HL-60/S4 treated with retinoic acid at 250 ng/mL for 4 days and 3 days (cell line): Measurements from ENCODE around the gene NEK4.

Source experiments
- in situ Hi-C: fragments of 300-500 bp; cut with MboI; formaldehyde crosslinking; loops from 2 replicates; pipeline ENCODE4 v1.7.0; 2022; ENCODE audit warnings: low sequenced_read_pairs

The NEK4 gene

DNA sequence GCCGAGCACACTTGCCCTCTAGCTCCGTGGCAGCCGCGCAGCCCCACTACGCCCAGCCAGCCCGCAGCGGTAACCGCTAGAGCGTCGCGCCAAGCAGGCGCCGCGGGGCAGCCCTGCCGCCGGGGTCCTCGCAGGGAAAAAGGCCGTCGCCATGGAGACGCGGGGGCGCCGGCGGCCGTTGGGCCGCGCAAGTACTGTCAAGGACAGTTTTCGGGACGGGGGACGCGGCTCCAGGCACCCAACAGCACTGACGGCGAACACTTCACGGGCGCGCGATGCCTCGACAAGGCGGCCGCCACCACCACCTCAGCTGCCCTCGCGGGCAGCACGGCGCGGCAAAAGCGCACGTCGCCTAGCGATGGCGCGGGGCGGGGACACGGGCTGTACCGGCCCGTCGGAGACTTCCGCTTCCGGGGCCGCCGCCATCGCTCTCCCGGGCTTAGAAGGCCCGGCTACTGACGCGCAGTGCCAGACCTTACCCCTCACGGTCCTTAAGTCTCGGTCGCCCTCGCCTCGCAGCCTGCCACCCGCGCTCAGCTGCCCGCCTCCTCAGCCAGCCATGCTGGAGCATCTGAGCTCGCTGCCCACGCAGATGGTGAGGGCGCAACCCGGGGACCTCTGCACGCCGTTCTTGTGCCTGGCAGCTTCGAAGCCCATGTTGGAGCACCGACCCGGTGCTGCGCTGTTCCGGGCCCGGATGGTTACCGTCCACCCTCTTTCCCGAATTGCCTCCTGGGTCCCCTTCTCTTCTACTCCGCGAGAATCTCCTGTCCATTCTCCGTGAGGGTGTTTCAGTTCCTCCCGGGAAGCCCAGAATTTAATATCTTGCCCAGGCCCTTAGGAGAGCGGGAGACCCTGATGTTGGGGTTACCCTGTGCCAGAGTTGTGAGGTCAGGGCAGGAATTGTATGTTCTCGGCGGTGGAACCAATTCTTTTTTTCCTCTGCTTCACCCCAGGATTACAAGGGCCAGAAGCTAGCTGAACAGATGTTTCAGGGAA lies 64.8 kb downstream of the NEK4 start, which contains the start of the genes GLT8D1 and SPCS1:
TSS of gene GLT8D1 (minus strand) at position 104 of the 999 bp plus-strand sequence. CDS start 5,331 bp downstream, outside the sequence.
TSS of gene SPCS1 (plus strand) at position 419 of the 999 bp plus-strand sequence. CDS start at position 560, 141 bp downstream.
- in situ Hi-C loops, result no loop called here

- in situ Hi-C loops, result no loop called here
Observed at GRCh38 chr3:52705438-52705687, 65.4 kb downstream of the NEK4 start.

GRCh38 chr3:52704611-52705437 lies 65.9 kb downstream of the NEK4 start:
- in situ Hi-C loops, result no loop called here

DNA sequence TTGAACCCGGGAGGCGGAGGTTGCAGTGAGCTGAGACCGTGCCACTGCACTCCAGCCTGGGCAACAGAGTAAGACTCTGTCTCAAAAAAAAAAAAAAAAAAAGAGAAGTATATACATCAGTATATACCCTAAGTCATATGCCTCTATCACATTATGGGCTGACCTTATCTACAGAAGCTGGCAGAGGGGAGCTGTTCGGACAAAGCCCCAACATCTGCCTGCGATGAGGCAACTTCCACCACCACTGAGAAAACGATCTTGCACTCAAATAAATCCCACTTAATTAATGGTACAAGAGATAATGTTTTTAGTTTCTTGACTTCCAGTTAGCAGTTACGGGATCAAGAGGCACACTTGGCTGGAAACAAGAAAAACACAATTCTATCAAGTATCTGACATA lies 67.4 kb downstream of the NEK4 start:
- in situ Hi-C loops, result no loop called here

DNA sequence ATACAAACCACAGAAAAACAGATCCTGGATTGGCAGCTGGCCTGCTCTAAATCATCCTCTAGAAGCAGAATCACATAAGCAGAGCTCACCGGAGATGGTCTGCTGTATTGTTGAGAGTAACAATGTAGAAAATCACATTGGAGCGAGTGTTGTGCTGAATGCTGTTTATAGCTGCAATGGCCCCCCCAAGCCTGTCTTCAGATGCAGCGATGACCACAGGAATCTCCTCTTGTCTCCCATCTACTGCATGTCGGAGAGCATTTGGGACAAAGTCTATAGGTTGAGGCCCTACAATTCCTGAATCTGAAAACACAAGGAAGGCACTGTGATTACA lies 73.1 kb downstream of the NEK4 start:
- in situ Hi-C loops, result no loop called here

GRCh38 chr3:52696830-52697631 lies 73.7 kb downstream of the NEK4 start:
- in situ Hi-C loops, result no loop called here

- in situ Hi-C loops, result no loop called here
Observed at GRCh38 chr3:52695798-52696671, 74.7 kb downstream of the NEK4 start.

DNA sequence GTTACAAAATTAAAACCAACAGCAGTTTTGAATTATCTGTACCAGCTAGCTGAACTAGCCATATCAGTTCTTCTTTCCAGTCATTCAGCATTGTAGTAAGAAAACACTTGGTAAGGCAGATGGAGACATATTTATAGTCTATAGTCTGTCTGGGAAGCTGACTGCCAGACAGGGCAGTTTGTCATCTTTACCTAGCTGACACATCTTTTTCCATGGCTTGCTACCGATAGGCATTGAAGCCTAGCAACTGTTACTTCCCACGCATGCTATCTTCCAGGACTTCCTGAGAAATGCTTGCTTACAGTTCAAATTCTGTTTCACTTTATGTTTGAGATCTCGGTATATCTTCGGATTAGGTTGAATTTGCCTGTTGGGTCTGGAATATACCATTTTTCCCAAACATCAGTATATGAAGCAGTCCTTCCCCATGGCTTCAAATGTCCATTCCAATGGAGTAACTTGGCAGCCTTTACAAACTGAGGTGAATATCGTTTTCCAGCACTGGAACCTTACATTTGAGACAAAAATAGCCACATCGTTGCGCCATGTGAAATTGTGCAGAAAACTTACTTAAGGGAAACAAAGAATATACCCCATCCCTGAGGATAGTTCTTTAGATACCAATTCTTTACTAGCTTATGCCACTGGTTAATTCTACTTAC lies 76.1 kb downstream of the NEK4 start:
- in situ Hi-C loops, result no loop called here

DNA sequence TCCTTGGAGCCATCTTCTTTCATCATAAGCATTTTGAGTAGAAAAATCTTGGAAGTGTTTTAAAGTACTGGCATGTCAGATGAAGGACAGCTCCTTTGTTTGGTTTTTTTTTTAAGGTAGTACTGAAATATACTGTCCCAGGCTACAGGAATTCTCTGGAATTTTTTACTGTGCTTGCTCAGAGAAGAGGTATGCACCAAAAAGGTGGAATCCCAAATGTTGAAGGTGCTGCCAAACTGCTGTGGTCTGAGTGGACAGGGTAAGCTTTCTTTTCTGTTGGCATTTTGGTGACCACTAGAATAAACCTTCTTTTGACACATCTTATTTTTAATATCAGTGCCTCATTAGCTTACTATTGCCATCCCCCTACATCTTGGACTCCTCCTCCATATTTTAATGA lies 77.7 kb downstream of the NEK4 start:
- in situ Hi-C loops, result no loop called here

- in situ Hi-C loops, result no loop called here
Observed at GRCh38 chr3:52690560-52690959, 80.2 kb downstream of the NEK4 start.

DNA sequence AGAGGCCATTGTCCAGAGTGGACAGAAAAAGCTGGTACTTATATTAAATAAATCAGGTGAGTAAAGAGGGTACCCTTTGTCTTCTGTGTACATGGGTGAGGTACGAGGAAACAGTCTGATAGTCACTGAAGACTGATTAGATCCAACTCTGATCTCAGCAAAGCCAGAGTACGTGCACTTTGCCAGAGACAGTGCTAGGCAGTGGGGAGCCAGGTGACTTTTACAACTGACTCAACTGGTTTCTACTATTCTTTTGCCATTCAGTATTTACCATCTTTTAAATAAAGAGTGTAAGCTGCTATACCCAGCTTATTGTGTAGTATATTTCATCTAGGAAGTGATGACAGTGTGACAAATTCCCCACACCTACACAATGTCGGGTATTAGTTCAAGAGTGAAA lies 81.6 kb downstream of the NEK4 start:
- in situ Hi-C loops, result no loop called here

DNA sequence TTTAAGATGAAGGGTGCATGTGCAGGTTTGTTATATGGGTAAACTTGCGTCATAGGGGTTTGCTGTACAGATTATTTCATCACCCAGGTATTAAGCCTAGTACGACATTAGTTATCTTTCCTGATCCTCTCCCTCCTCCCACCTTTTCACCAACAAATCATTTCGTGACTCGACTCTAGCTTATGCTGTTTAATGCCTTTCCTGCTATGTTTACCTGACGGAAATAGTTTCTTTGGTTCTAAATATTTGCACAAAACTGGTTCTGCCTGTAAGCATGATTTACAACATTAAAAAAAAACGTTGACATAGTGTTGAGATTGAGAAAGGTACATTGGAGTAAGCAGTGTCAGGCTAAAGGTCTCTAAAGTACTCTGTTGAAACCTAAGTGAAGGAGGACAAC lies 82.5 kb downstream of the NEK4 start:
- in situ Hi-C loops, result no loop called here

DNA sequence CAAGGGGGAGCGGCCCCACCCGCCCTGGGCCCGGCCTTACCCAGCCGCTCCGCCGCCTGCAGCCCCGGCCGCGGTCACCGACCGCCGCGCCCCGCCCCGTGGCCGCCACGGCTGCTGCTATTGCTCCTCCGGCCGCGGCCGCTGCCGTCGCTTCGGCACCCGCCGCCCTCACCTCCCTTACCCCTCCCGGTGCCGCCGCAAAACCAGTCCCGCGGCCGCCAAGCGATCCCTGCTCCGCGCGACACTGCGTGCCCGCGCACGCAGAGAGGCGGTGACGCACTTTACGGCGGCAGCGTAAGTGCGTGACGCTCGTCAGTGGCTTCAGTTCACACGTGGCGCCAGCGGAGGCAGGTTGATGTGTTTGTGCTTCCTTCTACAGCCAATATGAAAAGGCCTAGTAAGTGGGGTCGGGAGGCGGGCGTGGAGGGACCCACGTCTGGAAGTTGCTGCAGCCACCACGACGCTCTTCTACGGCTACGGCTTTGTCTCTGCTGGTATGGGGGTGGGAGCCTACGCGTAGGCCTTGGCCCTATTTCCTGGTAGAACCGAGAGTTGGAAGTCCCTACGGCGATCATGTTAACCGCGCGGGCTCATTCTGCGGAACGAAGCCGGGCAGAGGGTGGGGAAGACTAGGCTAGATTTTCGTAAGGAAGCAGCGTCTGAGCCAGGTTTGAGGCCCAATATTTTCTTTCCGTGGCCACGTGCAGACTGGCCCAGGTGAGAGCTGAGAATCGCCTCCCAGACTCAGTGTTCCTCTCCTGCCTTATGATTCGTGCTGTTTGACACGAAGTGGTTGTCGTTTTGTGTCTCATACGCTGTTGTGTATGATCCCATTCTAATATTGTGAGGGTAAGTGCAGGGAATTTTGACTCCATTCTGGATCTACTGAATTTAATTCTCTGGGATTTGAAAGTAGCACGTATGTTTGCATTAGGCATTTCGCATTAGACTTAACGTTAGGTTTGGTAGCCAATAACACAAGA lies 84.7 kb downstream of the NEK4 start, which contains the start of the genes GNL3 and PBRM1:
TSS of gene GNL3 (plus strand) at position 324 of the 983 bp plus-strand sequence. CDS start at position 385, 61 bp downstream.
TSS of gene PBRM1 (minus strand) at position 205 of the 983 bp plus-strand sequence.
- in situ Hi-C loops, result no loop called here

- in situ Hi-C loops, result no loop called here
Observed at GRCh38 chr3:52685285-52685708, 85.4 kb downstream of the NEK4 start.

GRCh38 chr3:52684184-52684583 lies 86.6 kb downstream of the NEK4 start:
- in situ Hi-C loops, result no loop called here

- in situ Hi-C loops, result no loop called here
Observed at GRCh38 chr3:52683611-52684010, 87.1 kb downstream of the NEK4 start.

- in situ Hi-C loops, result no loop called here
Observed at GRCh38 chr3:52682016-52682415, 88.7 kb downstream of the NEK4 start.

GRCh38 chr3:52681596-52681995 lies 89.1 kb downstream of the NEK4 start:
- in situ Hi-C loops, result no loop called here
